Mucosa of descending colon (tissue), 3 donors: Measurements from ENCODE around the gene STRA6. TPM values are rescaled to one million over a fixed set of nuclear protein-coding genes. Genes with fewer than 3 reads are reported as not detected.
A peak's percentile ranks its signal among the peaks of the same experiment; 100 is the strongest.

Source experiments
- ATAC-seq: fragments of 200-7000 bp; cut with Tn5 transposase; one replicate; pipeline ENCODE4 v1.9.1; 2020; ENCODE audit warnings: mild to moderate bottlenecking, moderate library complexity
- DNase-seq, 3 donors: peaks; one replicate each; pipeline ENCODE4 v3.0.0-alpha.2; 2020
- H3K36me3 ChIP-seq: fragments of 200-600 bp; one replicate; pipeline ENCODE4 v1.8.0; 2021; ENCODE audit warnings: low read depth, mild to moderate bottlenecking
- H3K4me1 ChIP-seq: fragments of 200-600 bp; one replicate; pipeline ENCODE4 v1.8.0; 2021; ENCODE audit warnings: low read depth, mild to moderate bottlenecking
- H3K4me3 ChIP-seq: fragments of 200-600 bp; one replicate; pipeline ENCODE4 v1.8.0; 2021; ENCODE audit warnings: mild to moderate bottlenecking
- H3K9me3 ChIP-seq: fragments of 200-600 bp; one replicate; pipeline ENCODE4 v1.8.0; 2021; ENCODE audit warnings: mild to moderate bottlenecking
- intact Hi-C, 2 donors: fragments of 100-400 bp; cut with DNase I in 1 of 2; cut with micrococcal nuclease in 1 of 2; formaldehyde crosslinking; loops; one replicate each; pipeline versions ENCODE4 v1.11.0 to v1.11.1; 2022; cut with DNase I, micrococcal nuclease
- total RNA-seq, 3 donors: library from RNA; stranded (reverse); fragmentation: NEBNext Ultra II Directional in 2 of 3; extraction: Animal tissue kit (Norgen Biotek cat#: 25700) in 2 of 3; gene quantifications; one replicate each; pipeline versions ENCODE4 v1.2.1 to v1.2.4, GENCODE V29; 2021 to 2023
- TF ChIP-seq, protein P1 (sequence below): fragments of 200-600 bp; IDR thresholded peaks from one replicate; pipeline ENCODE4 v1.8.0; 2022; ENCODE audit warnings: antibody characterized with exemption, mild to moderate bottlenecking
- donor health status: DM: no; HTN: no; CAD: no; lungs with moderate emphysema.
- donor health status: DM: no; HTN: no; CAD: no.
- donor health status: DM: no; HTN: yes; CAD: no.

STRA6 gene
- total RNA-seq, 3 donors from 2014 or later: 0.35 TPM; not detected in 2

DNA sequence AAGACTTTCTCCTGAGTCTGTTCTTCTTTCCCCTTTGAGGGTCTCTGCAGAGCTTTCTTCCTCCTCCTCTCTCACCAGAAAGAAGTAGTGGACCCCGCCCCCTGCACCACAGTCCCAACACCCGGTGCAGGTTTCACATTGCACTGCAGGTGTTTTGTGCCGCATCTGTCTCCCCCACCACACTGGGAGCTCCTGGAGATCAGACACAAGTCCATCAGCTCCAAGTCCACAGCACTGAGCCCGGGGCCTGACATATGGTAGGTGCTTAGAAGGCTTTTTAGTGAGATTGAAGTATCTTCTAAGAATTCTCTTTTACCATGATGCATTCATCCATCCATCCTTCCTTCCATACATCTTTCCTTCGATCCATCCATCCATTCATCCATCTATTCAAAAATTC lies 9.8 kb downstream of the STRA6 start:
- intact Hi-C loops: no loop called here

GRCh38 chr15:74191798-74192197 lies 10.8 kb downstream of the STRA6 start:
- Histone ChIP-seq H3K4me1 (peaks cover 6% of the 10 kb centered on the region), H3K4me3 (no peak overlapping the region), H3K36me3 (no peaks in the 10 kb centered on the region), H3K9me3 (no peaks in the 10 kb centered on the region)
- no peak for ATAC-seq
- intact Hi-C loops: no loop called here
- TF ChIP-seq, protein P1, sequence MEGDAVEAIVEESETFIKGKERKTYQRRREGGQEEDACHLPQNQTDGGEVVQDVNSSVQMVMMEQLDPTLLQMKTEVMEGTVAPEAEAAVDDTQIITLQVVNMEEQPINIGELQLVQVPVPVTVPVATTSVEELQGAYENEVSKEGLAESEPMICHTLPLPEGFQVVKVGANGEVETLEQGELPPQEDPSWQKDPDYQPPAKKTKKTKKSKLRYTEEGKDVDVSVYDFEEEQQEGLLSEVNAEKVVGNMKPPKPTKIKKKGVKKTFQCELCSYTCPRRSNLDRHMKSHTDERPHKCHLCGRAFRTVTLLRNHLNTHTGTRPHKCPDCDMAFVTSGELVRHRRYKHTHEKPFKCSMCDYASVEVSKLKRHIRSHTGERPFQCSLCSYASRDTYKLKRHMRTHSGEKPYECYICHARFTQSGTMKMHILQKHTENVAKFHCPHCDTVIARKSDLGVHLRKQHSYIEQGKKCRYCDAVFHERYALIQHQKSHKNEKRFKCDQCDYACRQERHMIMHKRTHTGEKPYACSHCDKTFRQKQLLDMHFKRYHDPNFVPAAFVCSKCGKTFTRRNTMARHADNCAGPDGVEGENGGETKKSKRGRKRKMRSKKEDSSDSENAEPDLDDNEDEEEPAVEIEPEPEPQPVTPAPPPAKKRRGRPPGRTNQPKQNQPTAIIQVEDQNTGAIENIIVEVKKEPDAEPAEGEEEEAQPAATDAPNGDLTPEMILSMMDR: no peak
- no peak for DNase-seq

More for the DNA sequence above, 9.8 kb downstream of the STRA6 start:
- no peaks in the 10 kb centered on the region for H3K36me3 ChIP-seq
- H3K9me3 ChIP-seq: no peaks in the 10 kb centered on the region
- peaks cover 6% of the 10 kb centered on the region for H3K4me1 ChIP-seq
- no peak for DNase-seq
- TF ChIP-seq, protein P1: no peak
- H3K4me3 ChIP-seq: no peak overlapping the region
- no peak for ATAC-seq

- TF ChIP-seq, protein P1: no peak
- ATAC-seq: no peak
- H3K4me3 ChIP-seq: no peak overlapping the region
- peak in 1 of 3 donors; percentile 31 for DNase-seq
- no peaks in the 10 kb centered on the region for H3K9me3 ChIP-seq
- intact Hi-C loops: no loop called here
- no peaks in the 10 kb centered on the region for H3K4me1 ChIP-seq
- H3K36me3 ChIP-seq: no peaks in the 10 kb centered on the region
Measured at GRCh38 chr15:74188216-74188615, 14.4 kb downstream of the STRA6 start.

DNA sequence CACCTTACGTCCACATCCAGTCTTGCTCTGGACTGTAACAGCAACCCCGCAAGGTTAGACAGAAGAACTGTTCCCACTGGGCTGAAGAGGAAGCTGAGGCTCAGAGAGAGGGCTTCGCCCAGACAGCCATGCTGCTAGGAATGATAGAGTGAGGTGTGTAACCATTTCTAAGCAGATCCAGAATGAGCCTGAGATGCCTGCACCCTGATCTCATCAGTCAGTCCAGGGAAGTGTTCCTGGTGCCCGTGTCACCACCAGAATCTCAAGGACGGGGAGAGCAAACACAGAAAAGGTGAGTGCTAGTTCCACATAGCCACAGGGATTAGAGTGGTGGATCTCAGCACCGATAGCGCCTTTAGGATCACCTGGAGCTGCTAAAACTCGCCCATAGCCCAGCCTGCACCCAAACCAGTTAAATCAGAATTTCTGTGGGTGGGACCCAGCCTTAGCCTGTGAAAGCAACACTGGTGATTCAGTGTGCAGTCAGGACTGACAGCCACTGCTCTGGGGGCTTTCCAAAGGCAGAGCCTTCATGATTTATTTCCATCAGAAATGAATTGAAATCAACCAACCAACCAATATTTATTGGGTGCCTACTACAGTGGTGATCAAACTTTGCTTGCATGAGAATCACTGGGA lies 16.8 kb downstream of the STRA6 start:
- TF ChIP-seq, protein P1: no peak
- no peaks in the 10 kb centered on the region for H3K36me3 ChIP-seq
- no peaks in the 10 kb centered on the region for H3K9me3 ChIP-seq
- H3K4me1 ChIP-seq: no peaks in the 10 kb centered on the region
- DNase-seq (peak in 1 of 3 donors; percentile 0), ATAC-seq (no peak)
- intact Hi-C loops: no loop called here
- no peak overlapping the region for H3K4me3 ChIP-seq

DNA sequence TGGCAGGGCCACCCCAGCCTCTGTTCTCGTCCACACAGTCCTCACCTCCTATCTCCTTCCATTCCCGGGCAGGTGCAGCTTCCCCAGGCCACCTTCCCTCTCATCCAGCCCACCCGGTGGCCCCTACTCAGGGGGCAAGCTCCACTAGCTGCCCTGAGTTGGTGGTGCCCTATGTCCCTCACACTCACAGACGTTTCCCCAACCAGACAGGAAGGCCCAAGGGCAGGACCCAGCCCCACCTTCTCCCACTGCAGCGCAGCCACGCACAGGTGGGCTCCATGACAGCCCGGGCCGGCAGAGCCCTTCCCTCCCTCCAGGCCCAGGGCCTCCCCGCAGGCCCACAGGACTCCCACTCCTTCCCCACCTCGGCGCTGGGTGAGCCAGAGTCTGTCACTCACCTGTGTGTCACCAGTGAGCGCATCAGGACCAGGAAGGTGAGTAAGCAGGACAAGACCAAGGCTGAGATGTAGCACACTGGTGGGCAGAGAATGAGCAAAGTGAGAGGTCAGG lies 17.9 kb downstream of the STRA6 start:
- H3K36me3 ChIP-seq: no peaks in the 10 kb centered on the region
- intact Hi-C loops: no loop called here
- ATAC-seq (no peak), DNase-seq (peak in 1 of 3 donors; percentile 32)
- H3K4me3 ChIP-seq: no peak overlapping the region
- no peaks in the 10 kb centered on the region for H3K4me1 ChIP-seq
- TF ChIP-seq, protein P1: no peak
- no peaks in the 10 kb centered on the region for H3K9me3 ChIP-seq
